Karpas-422 (cell line): Measurements from ENCODE around the gene BAZ2B. TPM values are rescaled to one million over a fixed set of nuclear protein-coding genes. Genes with fewer than 3 reads are reported as not detected.

ENCODE experiments used
- DNase-seq: peaks from one replicate; pipeline ENCODE4 v3.0.0-alpha.2; 2015
- H2AFZ ChIP-seq: fragments of 200-600 bp; sonication (generic); 2 replicates; pipeline ENCODE4 v1.6.1; 2014; ENCODE audit warnings: antibody characterized with exemption, low read length, mixed read lengths
- H3K27ac ChIP-seq: fragments of 200-600 bp; sonication (generic); 2 replicates; pipeline ENCODE4 v1.5.1; 2014; ENCODE audit warnings: mild to moderate bottlenecking, low read length, moderate library complexity
- H3K27me3 ChIP-seq: fragments of 200-600 bp; sonication (generic); 2 replicates; pipeline ENCODE4 v1.6.1; 2014; ENCODE audit warnings: low read length, mixed read lengths
- H3K36me3 ChIP-seq: fragments of 200-600 bp; sonication (generic); 2 replicates; pipeline ENCODE4 v1.6.1; 2014; ENCODE audit warnings: low read length, mixed read lengths; ENCODE audit not compliant: insufficient read depth
- H3K4me1 ChIP-seq: fragments of 200-600 bp; sonication (generic); 2 replicates; pipeline ENCODE4 v1.6.1; 2014; ENCODE audit warnings: mild to moderate bottlenecking, low read length, mixed read lengths
- H3K4me2 ChIP-seq: fragments of 200-600 bp; sonication (generic); 2 replicates; pipeline ENCODE4 v1.6.1; 2014; ENCODE audit warnings: low read length, low read depth, mild to moderate bottlenecking; ENCODE audit not compliant: poor library complexity, severe bottlenecking
- H3K4me3 ChIP-seq: fragments of 200-600 bp; sonication (generic); 2 replicates; pipeline ENCODE4 v1.5.1; 2014; ENCODE audit warnings: mild to moderate bottlenecking, antibody characterized with exemption, low read length, mixed read lengths
- H3K79me2 ChIP-seq: fragments of 200-600 bp; sonication (generic); 2 replicates; pipeline ENCODE4 v1.6.1; 2014; ENCODE audit warnings: mild to moderate bottlenecking, low read length, mixed read lengths
- H3K9ac ChIP-seq: fragments of 200-600 bp; sonication (generic); 2 replicates; pipeline ENCODE4 v1.6.0; 2014; ENCODE audit warnings: low read length
- H3K9me2 ChIP-seq: fragments of 200-600 bp; sonication (generic), shearing (Covaris generic); replicated peaks from 2 replicates; pipeline ENCODE4 v1.6.0; 2014; ENCODE audit warnings: mild to moderate bottlenecking, low read length, moderate library complexity; ENCODE audit not compliant: insufficient read depth
- H3K9me3 ChIP-seq: fragments of 300-700, 200-600 bp; sonication (generic); 2 replicates; pipeline ENCODE4 v1.6.1; 2014; ENCODE audit warnings: low read length, mixed read lengths
- H4K20me1 ChIP-seq: fragments of 200-600 bp; sonication (generic); 2 replicates; pipeline ENCODE4 v1.6.1; 2014; ENCODE audit warnings: mild to moderate bottlenecking, antibody characterized with exemption, low read length, low read depth; ENCODE audit not compliant: insufficient read depth
- total RNA-seq: library from RNA; depleted of rRNA; stranded (reverse); fragments of >200 nt; shearing (Covaris generic); gene quantifications from 2 replicates; pipeline ENCODE4 v1.2.3, GENCODE V29; 2014; ENCODE audit warnings: low replicate concordance

Gene BAZ2B
- total RNA-seq, 1 experiment from 2014 or later, result 2.2 TPM

DNA sequence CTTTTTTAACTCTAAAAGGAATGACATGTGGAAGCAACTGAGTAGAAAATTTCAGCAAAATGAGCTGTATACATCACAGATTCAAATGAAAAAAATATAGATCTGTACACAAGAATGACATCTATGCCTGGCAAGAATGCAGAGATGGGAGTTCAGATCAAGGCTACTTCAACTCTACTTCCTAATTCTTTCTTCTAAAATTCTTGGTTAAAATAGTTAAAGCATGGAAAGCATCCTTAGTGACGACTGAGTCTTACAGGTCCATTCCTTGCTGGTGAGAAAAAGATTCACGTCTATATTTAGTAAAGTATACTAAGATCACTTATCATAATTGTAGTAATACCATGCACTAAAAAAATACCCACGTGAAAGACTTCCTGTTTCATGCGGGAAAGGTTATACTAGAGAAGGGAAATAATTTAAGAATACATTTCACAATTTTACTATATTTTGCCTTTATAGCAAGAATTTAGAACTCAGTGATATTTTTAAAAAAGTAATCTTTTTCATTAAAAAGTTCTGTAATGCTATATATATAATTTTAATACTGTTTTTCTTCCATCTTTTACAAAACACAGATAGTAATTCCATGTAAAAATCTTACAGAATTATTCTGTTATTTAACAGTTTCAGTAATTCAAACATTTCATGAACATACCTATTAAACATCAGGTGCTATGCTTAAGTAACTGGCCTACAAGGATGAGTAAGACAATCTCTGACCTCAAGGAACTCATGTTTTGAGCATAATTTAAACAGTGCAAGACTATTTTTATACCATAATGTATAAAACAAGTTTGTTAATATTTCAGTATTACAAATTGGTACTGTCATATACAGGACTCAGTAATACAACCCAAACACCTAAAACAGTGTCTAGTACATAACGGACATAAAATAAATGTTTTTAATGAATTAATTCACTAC lies 159.6 kb downstream of the BAZ2B start:
- no peaks in the 10 kb centered on the region for H3K4me1 ChIP-seq
- no peaks in the 10 kb centered on the region for H4K20me1 ChIP-seq
- H3K9me3 ChIP-seq, result no peaks in the 10 kb centered on the region
- H3K27ac ChIP-seq, result no peak overlapping the region
- H3K9me2 ChIP-seq, result no peaks in the 10 kb centered on the region
- H3K27me3 ChIP-seq, result no peaks in the 10 kb centered on the region
- no peaks in the 10 kb centered on the region for H3K79me2 ChIP-seq
- H2AFZ ChIP-seq, result no peak overlapping the region
- H3K9ac ChIP-seq, result no peak overlapping the region
- DNase-seq, result no peak
- no peak overlapping the region for H3K4me2 ChIP-seq
- H3K36me3 ChIP-seq, result no peaks in the 10 kb centered on the region
- no peak overlapping the region for H3K4me3 ChIP-seq

DNA sequence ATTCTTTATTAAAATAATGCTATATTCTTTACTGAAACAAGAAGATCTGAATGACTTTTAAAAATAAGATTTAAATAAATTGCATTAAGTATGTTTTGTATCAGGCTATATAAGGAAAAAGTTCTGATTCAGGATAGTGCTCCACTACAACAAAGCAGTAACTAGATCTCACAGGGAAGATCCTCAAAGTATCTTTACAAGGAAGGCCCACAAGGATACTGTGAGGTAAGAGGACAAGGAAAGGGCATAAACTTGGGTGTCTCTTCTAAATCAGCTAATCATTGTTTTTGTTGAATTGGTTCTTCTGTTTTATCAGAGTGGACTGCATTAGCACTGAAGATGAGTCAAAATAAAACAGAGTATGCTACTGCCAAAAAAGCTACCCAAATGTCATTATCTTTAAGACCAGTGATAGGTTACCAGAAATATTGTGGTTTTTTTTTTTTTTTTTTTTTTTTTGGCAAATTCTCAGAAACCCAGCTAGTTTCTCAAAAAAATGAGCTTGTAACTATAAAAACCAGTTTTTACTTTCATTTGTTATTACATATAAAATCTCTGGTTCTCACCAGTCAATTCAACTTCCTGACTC lies 160.9 kb downstream of the BAZ2B start:
- Histone ChIP-seq H3K4me3 (no peak overlapping the region), H4K20me1 (no peaks in the 10 kb centered on the region), H2AFZ (no peak overlapping the region), H3K27ac (no peak overlapping the region), H3K79me2 (no peaks in the 10 kb centered on the region), H3K4me1 (no peaks in the 10 kb centered on the region), H3K4me2 (no peak overlapping the region), H3K9me3 (no peaks in the 10 kb centered on the region), H3K36me3 (no peaks in the 10 kb centered on the region), H3K9ac (no peak overlapping the region), H3K9me2 (no peaks in the 10 kb centered on the region), H3K27me3 (no peaks in the 10 kb centered on the region)
- DNase-seq, result no peak

DNA sequence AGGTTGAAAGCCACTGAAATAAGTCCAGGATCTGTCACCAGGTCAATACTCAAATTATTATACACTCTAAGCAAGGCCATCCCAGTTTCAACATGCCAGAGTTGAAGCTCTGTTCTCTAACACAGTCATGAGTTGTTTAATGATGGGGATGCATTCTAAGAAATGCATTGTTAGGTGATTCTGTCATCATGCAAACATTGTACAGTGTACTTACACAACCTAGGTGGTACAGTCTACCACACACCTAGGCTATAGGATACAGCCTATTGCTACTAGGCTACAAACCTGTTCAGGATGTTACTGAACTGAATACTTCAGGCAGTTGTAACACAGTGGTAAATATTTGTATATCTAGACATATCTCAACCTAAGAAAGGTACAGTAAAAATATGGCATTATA lies 162.2 kb downstream of the BAZ2B start:
- Histone ChIP-seq H3K36me3 (no peaks in the 10 kb centered on the region), H3K9me2 (no peaks in the 10 kb centered on the region), H3K9ac (no peak overlapping the region), H3K27me3 (no peaks in the 10 kb centered on the region), H3K27ac (no peak overlapping the region), H3K9me3 (no peaks in the 10 kb centered on the region), H2AFZ (no peak overlapping the region), H3K4me1 (no peaks in the 10 kb centered on the region), H3K4me2 (no peak overlapping the region), H4K20me1 (no peaks in the 10 kb centered on the region), H3K4me3 (no peak overlapping the region), H3K79me2 (no peaks in the 10 kb centered on the region)
- no peak for DNase-seq

DNA sequence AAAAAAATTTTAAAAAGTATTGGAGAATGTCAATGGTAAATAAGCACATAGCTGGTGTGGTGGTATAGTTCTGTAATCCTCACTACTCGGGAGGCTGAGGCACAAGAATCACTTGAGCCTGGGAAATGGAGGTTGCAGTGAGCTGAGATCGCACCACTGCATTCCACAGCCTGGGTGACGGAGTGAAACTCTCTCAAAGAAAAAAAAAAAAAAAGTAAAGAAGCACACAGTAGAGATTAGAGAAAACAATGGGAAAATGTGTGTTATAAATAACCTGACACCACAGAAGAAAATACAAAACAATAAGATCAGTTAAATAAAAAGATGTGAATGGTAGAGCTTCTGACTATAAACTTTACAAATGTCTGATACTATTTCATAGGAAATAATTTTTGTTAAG lies 166.2 kb downstream of the BAZ2B start:
- no peaks in the 10 kb centered on the region for H3K27me3 ChIP-seq
- H3K79me2 ChIP-seq, result no peaks in the 10 kb centered on the region
- DNase-seq, result no peak
- no peaks in the 10 kb centered on the region for H3K4me1 ChIP-seq
- H3K4me2 ChIP-seq, result no peak overlapping the region
- no peaks in the 10 kb centered on the region for H3K9me2 ChIP-seq
- no peaks in the 10 kb centered on the region for H3K9me3 ChIP-seq
- no peak overlapping the region for H2AFZ ChIP-seq
- H3K27ac ChIP-seq, result no peak overlapping the region
- H3K36me3 ChIP-seq, result no peaks in the 10 kb centered on the region
- no peak overlapping the region for H3K4me3 ChIP-seq
- no peak overlapping the region for H3K9ac ChIP-seq
- no peaks in the 10 kb centered on the region for H4K20me1 ChIP-seq

GRCh38 chr2:159449504-159450124 lies 166.7 kb downstream of the BAZ2B start:
- Histone ChIP-seq H4K20me1 (no peaks in the 10 kb centered on the region), H3K79me2 (no peaks in the 10 kb centered on the region), H3K4me3 (no peak overlapping the region), H3K9ac (no peak overlapping the region), H3K27ac (no peak overlapping the region), H3K4me1 (no peaks in the 10 kb centered on the region), H2AFZ (no peak overlapping the region), H3K9me3 (no peaks in the 10 kb centered on the region), H3K4me2 (no peak overlapping the region), H3K36me3 (no peaks in the 10 kb centered on the region), H3K27me3 (no peaks in the 10 kb centered on the region), H3K9me2 (no peaks in the 10 kb centered on the region)
- DNase-seq, result no peak

- no peaks in the 10 kb centered on the region for H3K36me3 ChIP-seq
- no peaks in the 10 kb centered on the region for H3K9me2 ChIP-seq
- no peaks in the 10 kb centered on the region for H3K79me2 ChIP-seq
Observed at GRCh38 chr2:159446817-159447216, 169.5 kb downstream of the BAZ2B start.

GRCh38 chr2:159446201-159446600 lies 170.1 kb downstream of the BAZ2B start:
- Histone ChIP-seq H3K9me3 (no peaks in the 10 kb centered on the region), H3K36me3 (no peaks in the 10 kb centered on the region), H3K27ac (no peak overlapping the region), H3K4me1 (no peaks in the 10 kb centered on the region), H3K27me3 (no peaks in the 10 kb centered on the region), H3K9ac (no peak overlapping the region), H2AFZ (no peak overlapping the region), H3K9me2 (no peaks in the 10 kb centered on the region), H3K79me2 (no peaks in the 10 kb centered on the region), H4K20me1 (no peaks in the 10 kb centered on the region), H3K4me3 (no peak overlapping the region), H3K4me2 (no peak overlapping the region)
- DNase-seq, result no peak

More at GRCh38 chr2:159446817-159447216, 169.5 kb downstream of the BAZ2B start:
- H3K4me1 ChIP-seq, result no peaks in the 10 kb centered on the region
- H2AFZ ChIP-seq, result no peak overlapping the region
- DNase-seq, result no peak
- H3K27me3 ChIP-seq, result no peaks in the 10 kb centered on the region
- H4K20me1 ChIP-seq, result no peaks in the 10 kb centered on the region
- H3K4me3 ChIP-seq, result no peak overlapping the region
- H3K9me3 ChIP-seq, result no peaks in the 10 kb centered on the region
- no peak overlapping the region for H3K4me2 ChIP-seq
- no peak overlapping the region for H3K27ac ChIP-seq
- H3K9ac ChIP-seq, result no peak overlapping the region

GRCh38 chr2:159445307-159445706 lies 171.0 kb downstream of the BAZ2B start:
- Histone ChIP-seq H3K79me2 (no peaks in the 10 kb centered on the region), H3K27ac (no peak overlapping the region), H3K27me3 (no peaks in the 10 kb centered on the region), H3K4me1 (no peaks in the 10 kb centered on the region), H3K36me3 (no peaks in the 10 kb centered on the region), H3K4me3 (no peak overlapping the region), H3K9me2 (no peaks in the 10 kb centered on the region), H4K20me1 (no peaks in the 10 kb centered on the region), H3K9me3 (no peaks in the 10 kb centered on the region), H2AFZ (no peak overlapping the region), H3K9ac (no peak overlapping the region), H3K4me2 (no peak overlapping the region)
- DNase-seq, result no peak
